ENCODE results near the gene LAMC2.

LAMC2 gene

DNA sequence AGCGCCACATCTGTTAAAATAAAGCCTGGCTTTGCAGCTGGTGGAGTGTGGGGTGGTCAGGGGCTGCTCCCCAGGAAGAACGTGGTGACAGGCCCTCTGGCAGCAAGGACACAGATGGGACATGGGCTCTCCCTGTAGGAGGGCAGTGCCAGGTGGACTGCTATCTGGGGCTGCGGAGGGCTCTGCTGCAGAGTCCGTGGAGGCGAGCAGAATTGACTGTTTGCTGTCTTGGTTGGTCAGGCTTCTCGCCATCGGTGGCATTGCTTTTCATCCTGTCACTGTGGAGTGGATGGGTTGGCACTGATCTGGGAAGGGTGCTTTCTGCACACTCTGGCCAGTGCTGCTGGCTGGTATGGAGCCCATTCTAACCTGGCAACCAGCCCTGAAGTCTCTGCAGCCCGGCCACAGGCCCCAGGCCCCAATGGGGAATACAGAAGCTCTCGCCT is 103.0 kb downstream of the LAMC2 start:
- DNase-seq = no peak

DNA sequence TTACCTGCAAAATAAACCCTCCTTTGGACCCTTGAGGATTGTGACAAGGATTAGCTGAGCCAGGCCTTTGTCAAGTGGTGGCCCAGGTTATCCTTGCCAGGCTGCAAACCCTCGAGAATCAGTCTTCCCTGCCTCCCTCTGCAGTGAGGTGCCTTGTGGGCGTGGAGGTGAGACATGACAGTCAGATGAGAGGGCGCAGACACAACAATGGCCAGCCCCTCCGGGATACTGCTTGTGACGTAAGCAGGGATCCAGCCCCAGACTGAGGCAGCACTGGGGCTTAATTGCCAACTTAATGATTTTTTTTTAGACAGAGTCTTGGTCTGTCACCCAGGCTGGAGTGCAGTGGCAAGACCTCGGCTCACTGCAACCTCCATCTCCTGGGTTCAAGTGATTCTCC is 104.6 kb downstream of the LAMC2 start:
- no peak for DNase-seq

DNA sequence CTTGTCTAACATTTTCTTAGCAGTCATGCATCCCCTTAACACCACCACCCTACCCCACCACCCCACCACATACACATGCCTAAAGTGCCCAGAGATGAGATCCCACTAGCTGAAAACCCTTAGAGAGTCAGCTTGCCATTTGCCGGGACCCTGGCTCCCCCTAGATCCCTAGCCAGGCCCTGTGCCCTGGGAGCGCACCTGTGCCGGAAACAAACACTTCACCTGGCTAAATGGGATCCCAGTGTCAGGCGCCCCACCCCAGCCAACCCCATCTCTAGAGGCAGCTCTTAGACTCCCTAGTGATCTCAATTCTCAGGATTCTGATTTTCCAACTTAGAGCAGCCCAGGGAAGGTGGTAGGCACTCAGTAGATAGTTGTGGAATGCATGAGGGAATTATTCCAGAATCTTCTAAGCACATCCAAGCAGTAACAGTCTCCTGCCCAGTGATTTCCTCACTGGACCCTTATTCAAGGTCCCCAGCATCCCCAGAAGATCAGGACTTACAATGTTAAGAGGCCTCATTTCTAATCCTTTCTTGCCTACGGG is 105.2 kb downstream of the LAMC2 start:
- DNase-seq = no peak

DNA sequence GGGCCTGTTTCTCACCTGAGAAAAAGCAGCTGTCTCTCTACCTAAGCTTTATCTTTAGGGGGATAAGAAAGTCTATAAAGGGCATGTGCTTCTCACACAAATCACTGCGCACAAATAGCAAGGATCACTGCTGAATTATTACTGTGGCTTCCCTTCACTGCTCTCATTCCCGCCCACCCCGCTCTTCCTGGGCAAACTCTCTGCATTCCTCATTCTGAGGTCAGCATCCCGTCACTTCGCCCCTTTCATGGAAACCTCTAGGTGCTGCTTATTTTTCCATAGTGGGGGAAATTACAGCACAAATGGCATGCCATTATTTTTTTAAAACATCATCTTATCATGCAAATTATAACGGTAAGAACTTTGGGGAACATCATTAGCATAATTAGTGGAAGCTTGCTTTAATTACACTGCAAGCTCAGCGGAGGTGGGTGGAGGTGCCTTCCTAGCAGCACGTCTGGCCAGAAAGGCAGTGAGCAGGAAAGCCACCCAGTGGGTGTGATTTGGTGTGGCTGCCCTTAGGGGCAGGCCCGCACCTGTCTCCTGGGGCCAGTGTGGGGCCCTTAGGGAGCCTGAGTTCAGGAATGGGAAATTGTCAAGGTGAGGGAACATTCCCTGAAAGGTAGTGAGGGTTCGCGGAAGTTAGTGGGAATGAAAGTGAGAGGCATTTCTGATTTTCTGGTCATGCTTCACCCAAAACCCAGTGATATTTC is 105.9 kb downstream of the LAMC2 start:
- no peak for DNase-seq

DNA sequence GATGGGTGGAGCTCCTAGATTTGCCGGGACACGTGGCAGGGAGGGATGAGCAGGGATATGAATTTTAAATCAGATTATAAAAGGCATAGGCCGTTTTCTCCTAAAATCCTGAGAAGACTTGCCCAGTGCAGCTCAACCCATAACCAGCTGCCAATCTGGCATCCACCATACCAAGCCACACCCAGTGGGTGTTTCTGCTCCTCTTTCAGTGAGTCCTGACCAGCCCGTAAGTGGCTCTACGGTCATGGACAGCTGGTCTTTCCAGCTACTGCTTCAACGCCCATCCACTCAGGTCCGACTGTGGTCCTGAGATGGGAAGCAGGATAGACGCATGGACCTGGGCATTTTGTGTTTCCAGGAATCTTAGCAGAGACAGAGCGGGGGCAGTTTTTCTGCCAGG is 107.2 kb downstream of the LAMC2 start:
- no peak for DNase-seq

DNA sequence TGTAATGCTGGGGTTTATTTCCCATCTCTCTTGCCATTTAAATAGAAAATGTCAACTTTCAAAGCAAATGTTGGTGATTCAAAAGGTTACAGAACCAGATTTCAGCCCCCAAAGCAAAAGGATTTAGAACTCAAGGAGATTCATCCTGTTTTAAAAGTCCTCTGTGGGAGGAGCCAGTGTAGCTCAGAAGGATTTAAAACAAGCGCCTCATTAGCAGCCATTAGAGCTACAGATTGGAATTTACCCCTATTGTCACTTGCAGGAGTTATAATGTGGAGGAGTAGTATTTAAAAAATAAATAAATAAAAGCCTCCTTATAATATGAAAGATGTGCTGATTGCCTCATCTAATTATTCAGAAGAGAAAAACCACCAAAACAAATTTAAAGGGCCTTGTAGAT is 107.8 kb downstream of the LAMC2 start:
- no peak for DNase-seq
